ENCODE results near the gene TIFAB. TPM values are rescaled to one million over a fixed set of nuclear protein-coding genes. Genes with fewer than 3 reads are reported as not detected.

TIFAB gene
- total RNA-seq, 4 donors from 2014 or later: not detected

DNA sequence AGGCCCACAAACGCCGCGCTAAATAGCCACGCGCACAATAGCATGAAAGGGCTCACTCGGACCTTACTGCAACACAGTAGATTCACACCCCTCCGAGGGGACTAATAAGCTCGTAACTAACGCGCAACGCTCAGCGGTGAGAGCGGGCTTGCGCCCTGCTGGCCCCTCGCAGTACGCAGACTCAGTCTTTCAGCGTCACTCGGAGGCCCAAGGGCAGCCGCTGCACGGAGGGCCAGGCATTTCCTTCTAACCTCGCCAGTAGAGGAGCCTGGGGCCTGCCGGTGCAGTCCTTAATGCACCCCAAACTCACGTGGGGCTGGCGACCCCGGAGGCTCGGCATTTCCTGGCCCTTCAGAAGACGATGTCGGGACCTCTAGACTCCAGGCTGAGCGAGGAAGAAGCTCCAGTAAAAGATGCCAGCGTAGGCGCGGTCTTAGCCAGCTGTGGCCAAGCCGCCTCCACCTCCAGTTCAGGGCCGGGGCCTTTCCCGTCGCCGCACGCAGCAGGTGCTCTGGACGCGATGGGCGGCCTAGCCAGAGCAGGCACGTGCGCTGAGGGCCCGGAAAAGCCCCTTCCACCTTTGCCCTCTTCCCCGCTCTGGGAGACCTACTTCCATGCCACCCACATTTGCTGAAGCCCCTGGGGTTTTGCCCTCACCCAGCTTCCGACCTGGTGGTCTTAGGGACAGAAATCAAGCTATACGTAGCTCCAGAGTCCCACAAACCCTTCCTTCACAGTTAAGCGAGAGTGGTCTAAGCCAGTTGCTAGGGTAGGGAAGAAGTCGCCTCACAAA, 38.3 kb upstream of the TIFAB start:
- no peaks in the 10 kb centered on the region for H3K36me3 ChIP-seq
- 39 to 83% methylated on average over 2 to 4 of the region's 49 CpGs for WGBS, 2 donors (ENCODE audit: low coverage in 1 of 2)
- no peak for TF ChIP-seq CTCF (IDR thresholded peaks at IDR 0.05)
- TF ChIP-seq POLR2AphosphoS5 (IDR thresholded peaks at IDR 0.05): no peak
- ATAC-seq: no peak
- H3K4me1 ChIP-seq: peaks cover 0 to 27% (median 19%) of the 10 kb centered on the region in 3 donors
- H3K27ac ChIP-seq: no peak overlapping the region
- H3K9me3 ChIP-seq: no peaks in the 10 kb centered on the region
- peak overlapping the region in 1 of 2 donors; percentile 51 for H3K4me3 ChIP-seq
- H3K27me3 ChIP-seq: peaks cover 90% of the 10 kb centered on the region

DNA sequence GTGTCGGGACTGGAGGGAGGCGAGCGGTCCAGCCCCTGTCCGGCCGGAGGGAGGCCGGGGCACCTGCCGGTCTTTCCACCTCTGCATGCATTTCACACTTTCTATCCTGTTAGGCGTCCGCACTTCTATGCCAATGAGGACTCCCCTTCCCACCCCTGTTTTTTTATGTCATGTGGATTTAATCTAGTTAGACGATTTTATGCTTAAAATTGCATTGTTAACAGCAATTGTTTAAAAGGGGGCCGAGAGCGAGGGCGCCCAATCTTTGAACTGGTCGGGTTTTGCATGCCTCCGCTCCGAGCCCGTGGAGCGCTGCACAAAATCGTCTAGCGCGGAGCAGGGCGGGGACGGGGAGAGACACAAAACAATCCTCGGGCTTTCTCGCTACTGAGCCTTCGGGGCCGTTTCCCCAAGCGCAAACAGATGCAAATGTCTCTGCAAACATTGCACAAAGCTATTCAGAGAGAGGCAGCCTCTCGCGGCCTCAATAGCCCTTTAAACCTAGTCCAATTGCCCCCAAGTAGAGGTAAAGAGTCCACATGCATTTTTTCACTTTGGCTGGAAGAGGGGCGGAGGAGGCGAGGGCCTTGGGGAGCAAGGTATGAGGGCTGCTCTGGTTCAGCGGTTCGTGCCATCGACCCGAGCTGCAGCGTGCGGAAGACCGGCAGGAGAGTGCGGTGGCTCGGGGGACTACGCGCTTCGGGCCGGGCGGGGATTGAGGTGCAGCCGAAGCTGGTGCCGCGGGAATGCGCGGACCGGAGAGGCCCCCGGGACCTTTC, 37.5 kb upstream of the TIFAB start:
- Histone ChIP-seq H3K4me1 (peaks cover 0 to 27% (median 19%) of the 10 kb centered on the region in 3 donors), H3K36me3 (no peaks in the 10 kb centered on the region), H3K27ac (no peak overlapping the region), H3K27me3 (peaks cover 98% of the 10 kb centered on the region), H3K4me3 (peak overlapping the region in 1 of 2 donors; percentile 51), H3K9me3 (no peaks in the 10 kb centered on the region)
- TF ChIP-seq POLR2A (IDR thresholded peaks at IDR 0.05) (no peak), POLR2AphosphoS5 (IDR thresholded peaks at IDR 0.05) (no peak), CTCF (IDR thresholded peaks at IDR 0.05) (no peak), EP300 (IDR thresholded peaks at IDR 0.05) (no peak)
- no peak for ATAC-seq
- WGBS, 2 donors (ENCODE audit: low coverage in 1 of 2): 0 to 11% methylated on average over 9 to 15 of the region's 53 CpGs

GRCh38 chr5:135488727-135489465, 36.7 kb upstream of the TIFAB start:
- H3K27me3 ChIP-seq: peaks cover 95% of the 10 kb centered on the region
- WGBS, 2 donors (ENCODE audit: low coverage in 1 of 2): 0% methylated on average over 3 to 9 of the region's 44 CpGs

DNA sequence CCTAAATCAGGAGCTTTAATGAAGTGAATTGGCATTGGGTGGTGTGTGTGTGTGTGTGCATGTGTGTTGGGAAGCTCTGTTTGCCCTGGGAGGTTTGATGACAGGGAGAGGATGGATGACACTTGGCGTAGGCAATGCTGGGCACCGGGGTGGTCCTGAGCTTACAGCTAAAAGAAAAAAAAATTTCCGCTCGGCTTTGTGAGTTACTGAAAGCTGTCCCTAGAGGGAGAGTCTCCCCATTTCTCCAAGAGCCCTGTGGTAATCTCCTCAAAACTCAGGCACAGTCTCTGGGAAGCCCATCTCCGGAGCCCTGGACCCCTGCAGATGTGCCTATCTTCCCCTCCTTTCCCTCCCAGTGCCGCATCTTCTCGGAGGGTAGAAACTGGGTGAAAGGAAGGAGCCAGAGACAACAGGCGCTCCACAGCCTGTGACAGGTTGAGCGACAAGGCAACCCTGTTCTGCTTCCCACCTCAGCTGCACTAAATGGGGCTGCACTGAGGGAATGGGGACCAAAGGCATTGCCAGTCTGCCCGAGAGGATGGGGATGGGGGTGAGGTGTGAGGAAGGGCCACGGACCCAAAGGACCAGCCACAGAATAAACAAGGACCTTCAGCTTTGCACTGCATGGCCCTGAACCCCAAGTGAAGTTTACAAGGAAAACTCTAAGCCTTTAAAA, 35.8 kb upstream of the TIFAB start:
- TF ChIP-seq EP300 (IDR thresholded peaks at IDR 0.05) (no peak), POLR2A (IDR thresholded peaks at IDR 0.05) (no peak), POLR2AphosphoS5 (IDR thresholded peaks at IDR 0.05) (no peak), CTCF (IDR thresholded peaks at IDR 0.05) (no peak)
- Histone ChIP-seq H3K27ac (no peak overlapping the region), H3K36me3 (no peaks in the 10 kb centered on the region), H3K27me3 (peaks cover 89% of the 10 kb centered on the region), H3K4me3 (peak overlapping the region in 1 of 2 donors; percentile 51), H3K4me1 (peaks cover 0 to 27% (median 19%) of the 10 kb centered on the region in 3 donors), H3K9me3 (no peaks in the 10 kb centered on the region)
- WGBS, 2 donors (ENCODE audit: low coverage in 1 of 2): 0 to 20% methylated on average over 3 to 6 of the region's 11 CpGs
- ATAC-seq: no peak

More at GRCh38 chr5:135488727-135489465, 36.7 kb upstream of the TIFAB start:
- no peak overlapping the region for H3K27ac ChIP-seq
- H3K9me3 ChIP-seq: no peaks in the 10 kb centered on the region
- peaks cover 0 to 27% (median 19%) of the 10 kb centered on the region in 3 donors for H3K4me1 ChIP-seq
- H3K36me3 ChIP-seq: no peaks in the 10 kb centered on the region
- peak overlapping the region; percentile 4 to 51 for H3K4me3 ChIP-seq
- no peak for ATAC-seq
- no peak for TF ChIP-seq EP300 (IDR thresholded peaks at IDR 0.05)
- no peak for TF ChIP-seq CTCF (IDR thresholded peaks at IDR 0.05)
- no peak for TF ChIP-seq POLR2AphosphoS5 (IDR thresholded peaks at IDR 0.05)
- TF ChIP-seq POLR2A (IDR thresholded peaks at IDR 0.05): no peak
